Activated CD8-positive, alpha-beta memory T cell treated with anti-CD3 and anti-CD28 coated beads for 1 hour (primary cell): ENCODE measurements around the gene SYT9.

Experiments used
- DNase-seq, 2 donors: peaks; one replicate each; pipeline ENCODE4 v3.0.0-alpha.2; 2020; ENCODE audit warnings: low read depth in 1 of 2; ENCODE audit errors: extremely low read depth in 1 of 2

SYT9 gene

GRCh38 chr11:7457211-7457610 lies 205.5 kb downstream of the SYT9 start:
- no peak for DNase-seq

GRCh38 chr11:7462706-7463105 lies 211.0 kb downstream of the SYT9 start:
- no peak for DNase-seq

- DNase-seq = no peak
Observed at GRCh38 chr11:7467652-7468051, 215.9 kb downstream of the SYT9 start.

GRCh38 chr11:7469351-7469865 lies 217.7 kb downstream of the SYT9 start:
- DNase-seq = no peak

GRCh38 chr11:7471071-7471470 lies 219.4 kb downstream of the SYT9 start:
- no peak for DNase-seq

- no peak for DNase-seq
Observed at GRCh38 chr11:7473717-7474116, 222.0 kb downstream of the SYT9 start.

GRCh38 chr11:7480113-7480512 lies 228.4 kb downstream of the SYT9 start:
- no peak for DNase-seq

GRCh38 chr11:7484131-7484530 lies 232.4 kb downstream of the SYT9 start:
- DNase-seq = no peak

GRCh38 chr11:7484645-7485044 lies 232.9 kb downstream of the SYT9 start:
- no peak for DNase-seq

- no peak for DNase-seq
Observed at GRCh38 chr11:7485186-7486097, 233.7 kb downstream of the SYT9 start, which contains the start of gene OLFML1. Gene OLFML1 (plus strand): TSS chr11:7485506. CDS start chr11:7485876, 370 bp downstream.

- DNase-seq = no peak
Observed at GRCh38 chr11:7486098-7486780, 234.5 kb downstream of the SYT9 start.

- DNase-seq = no peak
Observed at GRCh38 chr11:7486781-7487140, 235.1 kb downstream of the SYT9 start.

- no peak for DNase-seq
Observed at GRCh38 chr11:7487360-7487759, 235.7 kb downstream of the SYT9 start.

GRCh38 chr11:7488681-7489080 lies 237.0 kb downstream of the SYT9 start:
- DNase-seq = no peak

- no peak for DNase-seq
Observed at GRCh38 chr11:7489376-7489775, 237.7 kb downstream of the SYT9 start.

GRCh38 chr11:7490054-7490453 lies 238.3 kb downstream of the SYT9 start:
- no peak for DNase-seq

GRCh38 chr11:7490535-7490934 lies 238.8 kb downstream of the SYT9 start:
- DNase-seq = no peak

- DNase-seq = no peak
Observed at GRCh38 chr11:7492253-7492652, 240.5 kb downstream of the SYT9 start.

GRCh38 chr11:7493670-7494069 lies 242.0 kb downstream of the SYT9 start:
- no peak for DNase-seq

- no peak for DNase-seq
Observed at GRCh38 chr11:7494086-7494745, 242.5 kb downstream of the SYT9 start.

GRCh38 chr11:7495882-7496551 lies 244.3 kb downstream of the SYT9 start:
- no peak for DNase-seq
